GM12872 (cell line): ENCODE results near the gene KCNK2.

Source experiments
- TF ChIP-seq, protein P1 (sequence below): IDR thresholded peaks from 3 replicates; pipeline ENCODE4 v1.5.1; 2011; ENCODE audit warnings: low read depth, mild to moderate bottlenecking, low read length, moderate library complexity; ENCODE audit not compliant: insufficient read depth

The KCNK2 gene

DNA sequence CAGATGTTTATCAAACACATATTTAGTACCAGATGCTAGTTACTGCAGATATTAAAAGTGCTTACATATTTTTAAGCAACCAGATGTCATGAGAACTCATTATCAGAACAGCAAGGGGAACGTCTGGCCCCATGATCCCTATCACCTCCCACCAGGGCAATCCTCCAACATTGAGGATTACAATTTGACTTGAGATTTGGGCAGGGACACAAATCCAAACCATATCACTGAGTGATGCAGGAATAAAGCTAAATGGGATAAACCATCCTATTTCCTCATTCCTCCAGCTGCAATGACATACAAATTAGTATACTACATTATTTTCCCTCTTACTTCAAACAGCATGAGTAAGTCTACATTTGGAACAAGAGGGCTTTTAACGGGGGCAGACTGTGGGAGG is 3.1 kb upstream of the KCNK2 start:
- TF ChIP-seq, protein P1, sequence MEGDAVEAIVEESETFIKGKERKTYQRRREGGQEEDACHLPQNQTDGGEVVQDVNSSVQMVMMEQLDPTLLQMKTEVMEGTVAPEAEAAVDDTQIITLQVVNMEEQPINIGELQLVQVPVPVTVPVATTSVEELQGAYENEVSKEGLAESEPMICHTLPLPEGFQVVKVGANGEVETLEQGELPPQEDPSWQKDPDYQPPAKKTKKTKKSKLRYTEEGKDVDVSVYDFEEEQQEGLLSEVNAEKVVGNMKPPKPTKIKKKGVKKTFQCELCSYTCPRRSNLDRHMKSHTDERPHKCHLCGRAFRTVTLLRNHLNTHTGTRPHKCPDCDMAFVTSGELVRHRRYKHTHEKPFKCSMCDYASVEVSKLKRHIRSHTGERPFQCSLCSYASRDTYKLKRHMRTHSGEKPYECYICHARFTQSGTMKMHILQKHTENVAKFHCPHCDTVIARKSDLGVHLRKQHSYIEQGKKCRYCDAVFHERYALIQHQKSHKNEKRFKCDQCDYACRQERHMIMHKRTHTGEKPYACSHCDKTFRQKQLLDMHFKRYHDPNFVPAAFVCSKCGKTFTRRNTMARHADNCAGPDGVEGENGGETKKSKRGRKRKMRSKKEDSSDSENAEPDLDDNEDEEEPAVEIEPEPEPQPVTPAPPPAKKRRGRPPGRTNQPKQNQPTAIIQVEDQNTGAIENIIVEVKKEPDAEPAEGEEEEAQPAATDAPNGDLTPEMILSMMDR: no peak

DNA sequence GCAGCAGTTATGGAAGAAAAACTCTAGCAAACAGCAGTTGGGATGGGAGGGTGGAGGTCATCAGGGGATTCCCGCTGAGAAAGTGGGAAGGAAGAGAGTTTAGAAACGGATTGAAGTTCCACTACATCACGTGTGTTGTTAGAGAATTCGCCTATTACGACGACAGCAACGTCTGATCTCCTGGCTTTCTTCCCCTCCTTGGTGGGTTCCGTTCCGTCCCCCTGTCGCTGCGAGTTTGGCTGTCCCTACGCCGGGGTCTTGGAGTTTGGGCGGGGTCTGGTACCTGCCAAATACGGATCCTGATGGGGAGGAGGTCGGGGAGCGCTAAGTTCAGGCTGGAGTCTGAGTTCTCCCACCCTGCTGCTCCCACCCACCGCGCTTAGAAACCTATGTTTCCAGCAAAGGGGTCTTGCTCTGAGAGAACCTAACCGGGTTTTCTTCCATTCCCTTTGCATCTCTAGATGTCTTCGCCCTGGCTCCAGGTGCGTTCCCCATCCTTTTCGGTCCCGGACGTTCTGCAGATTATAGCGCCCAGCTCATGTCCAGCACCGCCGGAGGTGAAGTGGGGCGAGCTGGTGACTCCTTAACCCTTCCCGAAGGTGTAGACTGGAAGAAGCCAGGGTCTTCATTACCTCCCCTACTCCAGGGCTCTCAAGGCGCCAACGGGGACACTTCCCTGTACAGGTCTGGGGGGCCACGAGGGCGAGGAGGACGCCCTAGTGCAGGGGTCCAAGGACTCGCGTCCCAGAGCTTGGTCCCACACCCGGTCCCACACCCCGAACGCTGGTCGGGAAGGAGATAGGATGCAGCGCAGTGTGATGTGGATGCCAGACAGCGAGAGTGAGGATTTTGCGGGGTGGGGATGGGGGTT is 641 bp upstream of the KCNK2 start:
- TF ChIP-seq, protein P1: no peak

DNA sequence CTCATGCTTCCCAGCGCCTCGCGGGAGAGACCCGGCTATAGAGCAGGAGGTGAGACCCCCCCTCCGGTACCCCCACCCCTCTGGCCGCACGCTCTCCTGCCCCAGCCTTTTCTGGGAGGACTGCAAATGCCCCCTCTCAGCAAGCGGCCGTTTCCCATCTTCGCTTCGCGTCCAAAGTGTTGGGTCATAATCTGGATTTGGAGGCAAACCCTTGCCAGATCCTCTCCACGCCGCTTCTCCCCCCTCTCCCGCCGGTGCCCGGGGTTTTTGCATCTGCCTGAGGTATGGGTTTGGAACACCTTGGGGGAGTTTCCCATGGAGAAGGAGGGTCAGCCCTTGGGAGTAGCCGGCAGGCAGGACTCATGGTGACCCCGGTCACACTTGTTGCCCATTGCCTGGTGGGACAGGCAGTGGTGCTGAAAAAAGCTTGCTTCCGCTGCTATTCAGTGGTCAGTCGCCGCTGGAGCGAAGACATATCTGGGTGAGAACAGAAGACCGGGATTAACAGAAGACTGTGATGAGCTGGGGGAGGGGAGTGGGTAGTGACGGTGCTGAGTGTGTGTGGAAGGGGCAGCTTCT is 935 bp downstream of the KCNK2 start:
- TF ChIP-seq, protein P1: no peak

DNA sequence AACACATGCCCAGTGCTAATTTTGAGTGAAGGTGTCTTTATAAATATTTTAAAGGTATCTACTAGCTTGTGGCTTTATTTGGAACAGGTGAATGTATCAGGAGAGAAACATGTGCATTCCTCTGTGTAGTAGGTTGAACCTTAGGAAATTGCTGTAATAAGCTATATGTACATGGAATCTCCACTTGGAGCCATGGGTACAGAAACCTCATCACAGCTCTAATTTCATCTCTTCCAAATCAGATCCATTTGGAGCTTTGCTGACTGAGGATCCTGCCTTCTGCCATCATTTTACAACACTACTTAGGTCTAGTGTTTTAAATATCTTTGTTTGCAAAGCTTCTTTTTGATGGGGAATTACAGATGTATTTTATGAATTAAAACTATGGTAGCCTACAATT is 2.1 kb downstream of the KCNK2 start:
- TF ChIP-seq, protein P1: no peak

DNA sequence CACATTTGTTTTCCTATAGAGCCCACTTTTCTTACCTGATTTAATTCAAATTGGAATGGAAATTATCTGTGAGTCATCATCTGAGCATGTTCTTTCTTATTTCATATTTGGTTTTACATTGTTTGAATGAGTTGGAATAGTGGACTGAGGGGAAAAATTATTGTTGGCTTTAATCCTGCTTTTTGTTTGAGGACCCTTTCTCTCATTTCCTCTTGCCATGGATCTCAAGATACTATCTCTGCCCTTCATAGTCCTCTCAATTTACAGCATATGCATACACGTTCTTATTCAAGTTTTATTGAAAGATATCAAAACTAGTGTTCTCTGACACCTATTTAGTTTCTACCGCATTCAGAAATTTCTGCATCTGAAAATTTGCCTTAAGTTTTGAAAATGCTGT is 5.1 kb downstream of the KCNK2 start:
- TF ChIP-seq, protein P1: no peak

DNA sequence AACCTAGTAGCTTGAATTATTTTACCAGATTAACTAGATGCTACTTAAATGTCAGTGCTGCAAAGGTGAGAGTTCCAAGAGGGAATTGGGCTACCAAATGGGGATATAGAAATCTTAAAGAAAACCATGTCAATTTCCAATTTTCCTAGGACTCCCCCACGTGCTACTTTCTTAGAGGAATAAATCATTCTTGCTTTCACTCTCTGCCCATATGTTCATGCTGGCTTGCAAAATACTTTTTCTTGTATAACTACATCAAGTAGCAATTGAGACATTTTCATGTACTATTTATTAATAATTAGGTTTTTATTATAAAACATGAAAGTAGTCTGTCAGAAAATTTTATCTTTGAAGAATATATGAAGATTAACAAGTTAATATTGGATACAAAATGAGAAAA is 11.8 kb downstream of the KCNK2 start:
- TF ChIP-seq, protein P1: no peak

DNA sequence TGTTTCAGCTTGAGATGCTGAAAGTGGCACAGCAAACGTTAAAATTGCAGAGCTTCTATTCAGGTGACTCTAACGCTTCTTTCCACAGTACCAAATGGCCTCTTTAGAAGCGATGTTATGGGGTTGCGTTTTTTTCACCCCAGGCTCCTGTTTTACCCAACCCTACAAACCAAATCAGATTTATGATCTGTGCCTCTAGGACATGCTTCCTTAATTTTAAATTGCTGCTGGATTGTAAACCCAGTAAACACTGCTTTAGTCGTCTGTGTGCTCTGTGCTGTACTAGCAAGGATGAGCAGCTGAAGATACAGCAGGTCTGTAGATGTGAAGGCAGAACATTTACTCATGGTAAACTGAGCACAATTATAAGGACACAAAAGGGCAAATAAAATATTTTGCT is 13.0 kb downstream of the KCNK2 start:
- TF ChIP-seq, protein P1: no peak
